Lower leg skin (tissue), 4 donors: ENCODE measurements around the gene NUP93. TPM values are rescaled to one million over a fixed set of nuclear protein-coding genes. Genes with fewer than 3 reads are reported as not detected.
A peak's percentile ranks its signal among the peaks of the same experiment; 100 is the strongest.
"Not testable (repeated sequence)": the region's sequence is repeated elsewhere in the genome, so short reads cannot be mapped to it uniquely, and the experiment has no call there.

ENCODE experiments used
- DNase-seq, 2 donors: peaks; one replicate each; pipeline ENCODE4 v3.0.0-alpha.2; 2019; ENCODE audit warnings: low spot score in 2 of 2
- H3K4me3 ChIP-seq: fragments of 200-600 bp; sonication (generic); 2 replicates; pipeline ENCODE4 v1.5.1; 2017; ENCODE audit warnings: mild to moderate bottlenecking, low read depth; ENCODE audit not compliant: poor library complexity, severe bottlenecking
- CTCF ChIP-seq, 3 donors: fragments of 450-650 bp; IDR thresholded peaks; one replicate each; pipeline ENCODE4 v1.5.1; 2016; ENCODE audit warnings: antibody characterized with exemption in 3 of 3, mild to moderate bottlenecking in 3 of 3, moderate library complexity in 2 of 3
- POLR2A ChIP-seq, 2 donors: fragments of 450-650 bp; IDR thresholded peaks; one replicate each; pipeline ENCODE4 v1.6.1; 2016 to 2017; ENCODE audit warnings: antibody characterized with exemption in 2 of 2, mild to moderate bottlenecking in 1 of 2, moderate library complexity in 1 of 2
- WGBS, 2 donors: methylation state at CpG; one replicate each; pipeline ENCODE4 v1.1.5; 2018; 5-methylcytosine and 5-hydroxymethylcytosine counted together
- intact Hi-C: fragments of 100-400 bp; cut with DNase I; formaldehyde crosslinking; loops from one replicate; pipeline ENCODE4 v1.15.0; 2023; ENCODE audit warnings: low total_unique reads
- total RNA-seq, 4 donors: library from RNA; depleted of rRNA; stranded (reverse); fragments of >200 nt; gene quantifications; one replicate each; pipeline ENCODE4 v1.1.0, GENCODE V29; 2016

NUP93 gene
- total RNA-seq, 4 donors from 2014 or later = 21.0 to 40.6 (median 31.2) TPM

GRCh38 chr16:56710181-56710737, 19.7 kb upstream of the NUP93 start:
- DNase-seq = peak in 1 of 2 donors; percentile 40
- WGBS, 2 donors = 71 to 89% methylated on average over 3 of the region's 3 CpGs
- TF ChIP-seq POLR2A (IDR thresholded peaks at IDR 0.05) = no peak
- no peak for TF ChIP-seq CTCF (IDR thresholded peaks at IDR 0.05)
- intact Hi-C loops = no loop called here
- no peak overlapping the region for H3K4me3 ChIP-seq

GRCh38 chr16:56711862-56712261, 18.1 kb upstream of the NUP93 start:
- 89 to 94% methylated on average over 2 of the region's 2 CpGs for WGBS, 2 donors
- no peak for TF ChIP-seq CTCF (IDR thresholded peaks at IDR 0.05)
- no peak for TF ChIP-seq POLR2A (IDR thresholded peaks at IDR 0.05)
- intact Hi-C loops = no loop called here
- no peak overlapping the region for H3K4me3 ChIP-seq
- no peak for DNase-seq

- WGBS, 2 donors = 90 to 92% methylated on average over 2 of the region's 2 CpGs
These were observed 16.1 kb upstream of the NUP93 start for GRCh38 chr16:56713794-56714193.

GRCh38 chr16:56715126-56715525, 14.8 kb upstream of the NUP93 start:
- no peak for TF ChIP-seq CTCF (IDR thresholded peaks at IDR 0.05)
- no peak for TF ChIP-seq POLR2A (IDR thresholded peaks at IDR 0.05)

More at GRCh38 chr16:56713794-56714193, 16.1 kb upstream of the NUP93 start:
- TF ChIP-seq CTCF (IDR thresholded peaks at IDR 0.05) (no peak), POLR2A (IDR thresholded peaks at IDR 0.05) (no peak)
- intact Hi-C loops = no loop called here
- H3K4me3 ChIP-seq = no peak overlapping the region
- DNase-seq = peak in 1 of 2 donors; percentile 37

GRCh38 chr16:56716761-56717160, 13.2 kb upstream of the NUP93 start:
- intact Hi-C loops = no loop called here
- TF ChIP-seq POLR2A (IDR thresholded peaks at IDR 0.05) = no peak
- TF ChIP-seq CTCF (IDR thresholded peaks at IDR 0.05) = no peak
- DNase-seq = no peak
- H3K4me3 ChIP-seq = no peak overlapping the region
- WGBS, 2 donors = 55 to 64% methylated on average over 3 of the region's 3 CpGs

More at GRCh38 chr16:56715126-56715525, 14.8 kb upstream of the NUP93 start:
- no peak overlapping the region for H3K4me3 ChIP-seq
- WGBS, 2 donors = 83 to 88% methylated on average over 4 of the region's 4 CpGs
- DNase-seq = no peak
- intact Hi-C loops = no loop called here

GRCh38 chr16:56717532-56717931, 12.4 kb upstream of the NUP93 start:
- H3K4me3 ChIP-seq, DNase-seq, intact Hi-C loops: not testable (repeated sequence)
- WGBS, 2 donors = 91 to 97% methylated on average over 2 of the region's 2 CpGs
